Activated CD4-positive, alpha-beta T cell treated with anti-CD3 and anti-CD28 coated beads for 1 hour (primary cell): ENCODE measurements around the gene COG2.
"Not testable (repeated sequence)": the region's sequence is repeated elsewhere in the genome, so short reads cannot be mapped to it uniquely, and the experiment has no call there.

Experiments used
- DNase-seq: peaks from one replicate; pipeline ENCODE4 v3.0.0-alpha.2; 2020

Gene COG2

GRCh38 chr1:230642263-230642959 lies at the start of gene COG2:
TSS of gene COG2 (plus strand) at chr1:230642481. CDS start at chr1:230642607, 126 bp downstream.
- peak; percentile 91 for DNase-seq

GRCh38 chr1:230592848-230593414 lies 49.4 kb upstream of the COG2 start:
- no peak for DNase-seq

- DNase-seq = no peak
Observed at GRCh38 chr1:230594214-230594773, 48.0 kb upstream of the COG2 start.

GRCh38 chr1:230595181-230595580 lies 47.1 kb upstream of the COG2 start:
- DNase-seq = no peak

GRCh38 chr1:230596306-230596705 lies 46.0 kb upstream of the COG2 start:
- DNase-seq = no peak

GRCh38 chr1:230598745-230599144 lies 43.5 kb upstream of the COG2 start:
- no peak for DNase-seq

GRCh38 chr1:230599926-230600656 lies 42.2 kb upstream of the COG2 start:
- DNase-seq = no peak

GRCh38 chr1:230600657-230601400 lies 41.5 kb upstream of the COG2 start:
- DNase-seq = not testable (repeated sequence)

- DNase-seq = no peak
Observed at GRCh38 chr1:230609208-230609607, 33.1 kb upstream of the COG2 start.

GRCh38 chr1:230610589-230610988 lies 31.7 kb upstream of the COG2 start:
- no peak for DNase-seq

GRCh38 chr1:230611128-230611877 lies 31.0 kb upstream of the COG2 start:
- no peak for DNase-seq

- DNase-seq = no peak
Observed at GRCh38 chr1:230611878-230612235, 30.4 kb upstream of the COG2 start.

GRCh38 chr1:230612651-230613050 lies 29.6 kb upstream of the COG2 start:
- DNase-seq = no peak

GRCh38 chr1:230614121-230614520 lies 28.2 kb upstream of the COG2 start:
- no peak for DNase-seq

- DNase-seq = no peak
Observed at GRCh38 chr1:230618537-230618936, 23.7 kb upstream of the COG2 start.

- no peak for DNase-seq
Observed at GRCh38 chr1:230620649-230621323, 21.5 kb upstream of the COG2 start.

- DNase-seq = no peak
Observed at GRCh38 chr1:230621324-230622030, 20.8 kb upstream of the COG2 start.

- no peak for DNase-seq
Observed at GRCh38 chr1:230622151-230622550, 20.1 kb upstream of the COG2 start.

- DNase-seq = no peak
Observed at GRCh38 chr1:230624097-230624713, 18.1 kb upstream of the COG2 start.

GRCh38 chr1:230626232-230626631 lies 16.0 kb upstream of the COG2 start:
- no peak for DNase-seq

- no peak for DNase-seq
Observed at GRCh38 chr1:230627767-230628166, 14.5 kb upstream of the COG2 start.
